Hepatocyte (in vitro differentiated cells): ENCODE data around the gene ZNF829. TPM values are rescaled to one million over a fixed set of nuclear protein-coding genes. Genes with fewer than 3 reads are reported as not detected.

Experiments
- DNase-seq: peaks from one replicate; pipeline ENCODE4 v3.0.0-alpha.2; 2016; ENCODE audit warnings: low spot score
- H2AFZ ChIP-seq: fragments of 200-600 bp; sonication (generic); 2 replicates; pipeline ENCODE4 v1.6.0; 2016; ENCODE audit warnings: antibody characterized with exemption, mild to moderate bottlenecking
- H3K27ac ChIP-seq: fragments of 200-600 bp; sonication (generic); 2 replicates; pipeline ENCODE4 v1.5.1; 2016; ENCODE audit warnings: mild to moderate bottlenecking
- H3K27me3 ChIP-seq: fragments of 200-600 bp; sonication (generic); 2 replicates; pipeline ENCODE4 v1.6.1; 2016
- H3K36me3 ChIP-seq: fragments of 200-600 bp; sonication (generic); replicated peaks from 2 replicates; pipeline ENCODE4 v1.5.1; 2016; ENCODE audit warnings: low read depth; ENCODE audit not compliant: insufficient read depth
- H3K4me1 ChIP-seq: fragments of 200-600 bp; sonication (generic); 2 replicates; pipeline ENCODE4 v1.5.1; 2016; ENCODE audit warnings: mild to moderate bottlenecking, moderate library complexity; ENCODE audit not compliant: insufficient read depth
- H3K4me2 ChIP-seq: fragments of 200-600 bp; sonication (generic); 2 replicates; pipeline ENCODE4 v1.6.0; 2016
- H3K4me3 ChIP-seq: fragments of 200-600 bp; sonication (generic); 2 replicates; pipeline ENCODE4 v1.5.1; 2016; ENCODE audit warnings: mild to moderate bottlenecking
- H3K79me2 ChIP-seq: fragments of 200-600 bp; sonication (generic); 2 replicates; pipeline ENCODE4 v1.6.0; 2017; ENCODE audit warnings: mild to moderate bottlenecking
- H3K9me2 ChIP-seq: fragments of 200-600 bp; sonication (generic); replicated peaks from 2 replicates; pipeline ENCODE4 v1.6.0; 2017; ENCODE audit warnings: mild to moderate bottlenecking; ENCODE audit not compliant: insufficient read depth
- H3K9me3 ChIP-seq: fragments of 200-600 bp; sonication (generic); 2 replicates; pipeline ENCODE4 v1.5.1; 2016; ENCODE audit warnings: low read depth, mild to moderate bottlenecking
- H4K20me1 ChIP-seq: fragments of 200-600 bp; sonication (generic); 2 replicates; pipeline ENCODE4 v1.6.0; 2016; ENCODE audit warnings: mild to moderate bottlenecking; ENCODE audit not compliant: insufficient read depth, poor library complexity, severe bottlenecking
- EZH2 ChIP-seq: fragments of 200-600 bp; sonication (generic); IDR thresholded peaks from 2 replicates; pipeline ENCODE4 v1.6.1; 2016; ENCODE audit warnings: antibody characterized with exemption, mild to moderate bottlenecking, borderline replicate concordance
- EZH2phosphoT487 ChIP-seq: fragments of 200-600 bp; sonication (generic); IDR thresholded peaks from one replicate; pipeline ENCODE4 v1.6.1; 2018; ENCODE audit warnings: antibody characterized with exemption, mild to moderate bottlenecking, low read depth, moderate library complexity; ENCODE audit not compliant: unreplicated experiment, severe bottlenecking
- WGBS: methylation state at CpG from one replicate; pipeline ENCODE4 v1.1.6; 2016; ENCODE audit warnings: low lambda C conversion rate; ENCODE audit errors: missing lambda C conversion rate; 5-methylcytosine and 5-hydroxymethylcytosine counted together
- polyA plus RNA-seq: library from polyadenylated mRNA; unstranded; fragments of >200 nt; fragmentation: Nextera tagmentation; extraction: Ambion mirVana; gene quantifications from 2 replicates; pipeline ENCODE4 v1.2.1, GENCODE V29; 2016
- total RNA-seq: library from RNA; depleted of rRNA; stranded (reverse); fragments of >200 nt; gene quantifications from 2 replicates; pipeline ENCODE4 v1.2.3, GENCODE V29; 2014
- TF ChIP-seq, protein P1 (sequence below): fragments of 200-600 bp; sonication (generic); IDR thresholded peaks from 2 replicates; pipeline ENCODE4 v1.5.1; 2016; ENCODE audit warnings: antibody characterized with exemption, mild to moderate bottlenecking; ENCODE audit not compliant: poor library complexity

The ZNF829 gene
- total RNA-seq = 2.0 TPM in 2 replicates
- 0.83 and 1.6 TPM in 2 replicates for polyA plus RNA-seq

DNA sequence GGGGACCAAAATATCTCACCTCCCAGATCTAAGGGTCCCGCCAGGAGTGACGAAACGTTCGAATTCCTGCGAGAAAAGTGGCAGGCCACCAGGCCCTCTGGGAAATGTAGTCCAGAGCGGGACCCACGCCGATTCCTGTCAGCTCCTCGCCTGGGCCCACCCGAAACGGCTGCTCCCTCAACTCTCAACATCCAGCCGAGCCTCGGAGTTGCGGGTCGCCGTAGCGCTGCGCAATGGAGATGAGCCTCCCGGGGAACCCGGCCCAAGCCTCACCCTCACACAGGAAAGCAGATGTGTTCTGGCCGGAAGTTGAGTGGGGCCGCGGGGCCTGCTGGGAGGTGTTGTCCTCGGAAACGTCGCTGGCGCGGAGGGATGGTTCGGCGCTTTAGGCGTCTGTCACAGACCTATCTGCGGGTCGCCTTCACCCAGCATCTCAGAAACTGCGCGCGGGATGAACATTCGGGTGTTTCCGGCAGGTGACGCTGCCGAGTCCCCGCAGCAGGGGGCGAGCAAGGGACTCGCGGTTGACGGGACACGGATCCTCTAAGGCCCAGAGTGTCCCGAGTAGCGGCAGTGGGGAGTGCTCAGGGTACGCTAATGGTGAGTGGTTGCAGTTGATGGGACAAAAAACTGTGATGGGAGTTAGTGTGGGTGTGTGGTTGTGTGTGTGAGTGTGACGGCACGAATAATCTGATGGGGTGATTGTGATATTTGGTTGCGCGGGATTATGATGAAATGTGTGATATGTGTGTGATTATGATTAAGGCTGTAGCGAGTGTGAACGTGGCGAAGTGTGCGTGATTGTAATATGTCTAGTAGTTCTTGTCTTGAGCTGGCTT is at the start of gene ZNF829, which contains the start of gene ZNF568:
Gene ZNF829 (minus strand): TSS at position 300 of the 839 bp plus-strand sequence. CDS start 1,124 bp downstream, outside the sequence.
Gene ZNF568 (plus strand): TSS at position 341 of the 839 bp plus-strand sequence. CDS start 6,439 bp downstream, outside the sequence.
- TF ChIP-seq, protein P1, sequence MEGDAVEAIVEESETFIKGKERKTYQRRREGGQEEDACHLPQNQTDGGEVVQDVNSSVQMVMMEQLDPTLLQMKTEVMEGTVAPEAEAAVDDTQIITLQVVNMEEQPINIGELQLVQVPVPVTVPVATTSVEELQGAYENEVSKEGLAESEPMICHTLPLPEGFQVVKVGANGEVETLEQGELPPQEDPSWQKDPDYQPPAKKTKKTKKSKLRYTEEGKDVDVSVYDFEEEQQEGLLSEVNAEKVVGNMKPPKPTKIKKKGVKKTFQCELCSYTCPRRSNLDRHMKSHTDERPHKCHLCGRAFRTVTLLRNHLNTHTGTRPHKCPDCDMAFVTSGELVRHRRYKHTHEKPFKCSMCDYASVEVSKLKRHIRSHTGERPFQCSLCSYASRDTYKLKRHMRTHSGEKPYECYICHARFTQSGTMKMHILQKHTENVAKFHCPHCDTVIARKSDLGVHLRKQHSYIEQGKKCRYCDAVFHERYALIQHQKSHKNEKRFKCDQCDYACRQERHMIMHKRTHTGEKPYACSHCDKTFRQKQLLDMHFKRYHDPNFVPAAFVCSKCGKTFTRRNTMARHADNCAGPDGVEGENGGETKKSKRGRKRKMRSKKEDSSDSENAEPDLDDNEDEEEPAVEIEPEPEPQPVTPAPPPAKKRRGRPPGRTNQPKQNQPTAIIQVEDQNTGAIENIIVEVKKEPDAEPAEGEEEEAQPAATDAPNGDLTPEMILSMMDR = peak; percentile 72
- TF ChIP-seq EZH2phosphoT487 = no peak
- TF ChIP-seq EZH2 = no peak
- peaks cover 25% of the 10 kb centered on the region for H3K9me3 ChIP-seq
- no peaks in the 10 kb centered on the region for H4K20me1 ChIP-seq
- no peaks in the 10 kb centered on the region for H3K27me3 ChIP-seq
- WGBS = 2% methylated on average over 57 of the region's 57 CpGs
- H3K79me2 ChIP-seq = no peaks in the 10 kb centered on the region
- H3K27ac ChIP-seq = peak within 1 kb of the TSS; percentile 98
- peak within 1 kb of the TSS; percentile 86 for H2AFZ ChIP-seq
- peak within 1 kb of the TSS; percentile 87 for H3K4me2 ChIP-seq
- peak within 1 kb of the TSS; percentile 78 for H3K4me3 ChIP-seq
- H3K9me2 ChIP-seq = no peaks in the 10 kb centered on the region
- no peaks in the 10 kb centered on the region for H3K36me3 ChIP-seq
- H3K4me1 ChIP-seq = peaks cover 5% of the 10 kb centered on the region
- peak; percentile 91 for DNase-seq

DNA sequence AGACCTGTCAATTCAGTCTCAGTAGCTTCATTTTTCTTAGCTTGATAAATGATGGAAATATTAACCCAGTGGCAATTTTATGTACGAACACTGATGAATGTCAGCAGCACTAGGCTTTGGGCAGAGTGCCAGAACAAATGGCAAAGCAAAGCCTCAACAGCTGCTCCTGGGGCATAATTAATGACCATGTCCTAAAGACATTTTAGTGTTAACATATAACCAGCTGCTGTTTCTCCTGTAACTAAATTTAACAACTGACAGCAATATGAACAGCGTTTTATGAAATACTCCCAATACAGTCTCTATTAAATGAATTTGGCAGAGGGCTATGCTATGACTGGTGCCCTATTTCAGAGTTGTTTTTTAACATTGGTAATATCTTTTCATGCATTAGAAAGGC is 47.2 kb upstream of the ZNF829 start:
- TF ChIP-seq EZH2 (no peak), EZH2phosphoT487 (no peak)
- TF ChIP-seq, protein P1 = no peak

DNA sequence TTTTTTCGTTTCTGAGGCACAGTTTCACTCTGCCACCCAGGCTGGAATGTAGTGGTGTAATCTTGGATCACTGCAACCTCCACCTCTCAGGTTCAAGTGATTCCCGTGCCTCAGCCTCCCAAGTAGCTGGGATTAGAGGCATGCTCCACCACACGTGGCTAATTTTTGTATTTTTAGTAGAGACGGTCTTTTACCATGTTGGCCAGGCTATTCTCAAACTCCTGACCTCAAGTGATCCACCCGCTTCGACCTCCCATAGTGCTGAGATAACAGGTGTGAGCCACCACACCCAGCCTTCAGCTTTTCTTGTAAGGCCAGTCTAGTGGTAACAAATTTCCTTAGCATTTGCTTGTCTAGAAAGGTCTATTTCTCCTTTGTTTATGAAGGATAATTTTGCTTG is 46.3 kb upstream of the ZNF829 start:
- WGBS = 77% methylated on average over 6 of the region's 6 CpGs

More for the DNA sequence above, 47.2 kb upstream of the ZNF829 start:
- no peak overlapping the region for H3K27ac ChIP-seq
- peaks cover 15% of the 10 kb centered on the region for H3K9me3 ChIP-seq
- no peaks in the 10 kb centered on the region for H4K20me1 ChIP-seq
- no peaks in the 10 kb centered on the region for H3K27me3 ChIP-seq
- H3K4me2 ChIP-seq = no peak overlapping the region
- no peaks in the 10 kb centered on the region for H3K9me2 ChIP-seq
- H3K79me2 ChIP-seq = no peaks in the 10 kb centered on the region
- no peak overlapping the region for H2AFZ ChIP-seq
- H3K4me3 ChIP-seq = no peak overlapping the region
- WGBS = 83% methylated on average over 2 of the region's 2 CpGs
- no peaks in the 10 kb centered on the region for H3K4me1 ChIP-seq
- H3K36me3 ChIP-seq = no peaks in the 10 kb centered on the region
- no peak for DNase-seq

More for the DNA sequence above, 46.3 kb upstream of the ZNF829 start:
- no peak overlapping the region for H3K4me3 ChIP-seq
- H3K36me3 ChIP-seq = no peaks in the 10 kb centered on the region
- no peaks in the 10 kb centered on the region for H3K27me3 ChIP-seq
- no peak for DNase-seq
- no peaks in the 10 kb centered on the region for H3K9me2 ChIP-seq
- H3K4me1 ChIP-seq = no peaks in the 10 kb centered on the region
- H3K4me2 ChIP-seq = no peak overlapping the region
- peaks cover 15% of the 10 kb centered on the region for H3K9me3 ChIP-seq
- H4K20me1 ChIP-seq = no peaks in the 10 kb centered on the region
- TF ChIP-seq EZH2 (no peak), EZH2phosphoT487 (no peak)
- TF ChIP-seq, protein P1 = no peak
- H3K27ac ChIP-seq = no peak overlapping the region
- H2AFZ ChIP-seq = no peak overlapping the region
- no peaks in the 10 kb centered on the region for H3K79me2 ChIP-seq
